Superior temporal gyrus (tissue), 1 donor: ENCODE results near the gene GHR.

Experiments
- DNase-seq: peaks from one replicate; pipeline ENCODE4 v3.0.0-alpha.2; 2016; ENCODE audit errors: extremely low spot score

GHR gene

GRCh38 chr5:42423285-42424165, at the start of gene GHR:
GHR (plus strand) TSS chr5:42423439; CDS start chr5:42565875, 142,436 bp downstream.
- DNase-seq: peak; percentile 86

- no peak for DNase-seq
These were observed 48.5 kb upstream of the GHR start for GRCh38 chr5:42374679-42375273.

GRCh38 chr5:42377496-42377895, 45.7 kb upstream of the GHR start:
- no peak for DNase-seq

GRCh38 chr5:42381973-42382372, 41.3 kb upstream of the GHR start:
- DNase-seq: no peak

GRCh38 chr5:42387563-42387962, 35.7 kb upstream of the GHR start:
- no peak for DNase-seq

GRCh38 chr5:42390115-42390514, 33.1 kb upstream of the GHR start:
- DNase-seq: no peak

GRCh38 chr5:42392917-42393316, 30.3 kb upstream of the GHR start:
- no peak for DNase-seq

GRCh38 chr5:42396111-42396510, 27.1 kb upstream of the GHR start:
- DNase-seq: no peak

- DNase-seq: no peak
These were observed 26.0 kb upstream of the GHR start for GRCh38 chr5:42397267-42397666.

GRCh38 chr5:42399702-42400101, 23.5 kb upstream of the GHR start:
- no peak for DNase-seq

GRCh38 chr5:42400474-42400873, 22.8 kb upstream of the GHR start:
- no peak for DNase-seq

GRCh38 chr5:42403236-42403635, 20.0 kb upstream of the GHR start:
- no peak for DNase-seq

- no peak for DNase-seq
These were observed 18.9 kb upstream of the GHR start for GRCh38 chr5:42404366-42404765.

- DNase-seq: no peak
These were observed 3.9 kb upstream of the GHR start for GRCh38 chr5:42419294-42419693.

- DNase-seq: no peak
These were observed 471 bp upstream of the GHR start for GRCh38 chr5:42422656-42423280.

GRCh38 chr5:42426016-42426415, 2.8 kb downstream of the GHR start:
- no peak for DNase-seq

GRCh38 chr5:42429694-42430093, 6.5 kb downstream of the GHR start:
- DNase-seq: no peak

- DNase-seq: no peak
These were observed 10.9 kb downstream of the GHR start for GRCh38 chr5:42434047-42434724.

GRCh38 chr5:42436051-42436450, 12.8 kb downstream of the GHR start:
- no peak for DNase-seq

GRCh38 chr5:42454216-42454995, 31.2 kb downstream of the GHR start:
- no peak for DNase-seq

- no peak for DNase-seq
These were observed 37.8 kb downstream of the GHR start for GRCh38 chr5:42461033-42461432.
